ENCODE measurements around the gene MFAP3L.

GRCh38 chr4:170012629-170012958 lies 13.6 kb downstream of the MFAP3L start:
- TF ChIP-seq, protein P1, sequence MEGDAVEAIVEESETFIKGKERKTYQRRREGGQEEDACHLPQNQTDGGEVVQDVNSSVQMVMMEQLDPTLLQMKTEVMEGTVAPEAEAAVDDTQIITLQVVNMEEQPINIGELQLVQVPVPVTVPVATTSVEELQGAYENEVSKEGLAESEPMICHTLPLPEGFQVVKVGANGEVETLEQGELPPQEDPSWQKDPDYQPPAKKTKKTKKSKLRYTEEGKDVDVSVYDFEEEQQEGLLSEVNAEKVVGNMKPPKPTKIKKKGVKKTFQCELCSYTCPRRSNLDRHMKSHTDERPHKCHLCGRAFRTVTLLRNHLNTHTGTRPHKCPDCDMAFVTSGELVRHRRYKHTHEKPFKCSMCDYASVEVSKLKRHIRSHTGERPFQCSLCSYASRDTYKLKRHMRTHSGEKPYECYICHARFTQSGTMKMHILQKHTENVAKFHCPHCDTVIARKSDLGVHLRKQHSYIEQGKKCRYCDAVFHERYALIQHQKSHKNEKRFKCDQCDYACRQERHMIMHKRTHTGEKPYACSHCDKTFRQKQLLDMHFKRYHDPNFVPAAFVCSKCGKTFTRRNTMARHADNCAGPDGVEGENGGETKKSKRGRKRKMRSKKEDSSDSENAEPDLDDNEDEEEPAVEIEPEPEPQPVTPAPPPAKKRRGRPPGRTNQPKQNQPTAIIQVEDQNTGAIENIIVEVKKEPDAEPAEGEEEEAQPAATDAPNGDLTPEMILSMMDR (conservative IDR thresholded peaks at IDR 0.05): no peak
- TF ChIP-seq EZH2 (IDR thresholded peaks at IDR 0.05; ENCODE audit: low read depth): no peak
